Left ventricle myocardium superior (tissue), 1 donor: ENCODE results near the gene CCRL2. TPM values are rescaled to one million over a fixed set of nuclear protein-coding genes. Genes with fewer than 3 reads are reported as not detected.
"Not testable (repeated sequence)": the region's sequence is repeated elsewhere in the genome, so short reads cannot be mapped to it uniquely, and the experiment has no call there.

Experiments used
- ATAC-seq: fragments of 200-7000 bp; cut with Tn5 transposase; one replicate; pipeline ENCODE4 v1.9.1; 2020; ENCODE audit warnings: mild to moderate bottlenecking, moderate library complexity
- DNase-seq: peaks from one replicate; pipeline ENCODE4 v3.0.0-alpha.2; 2020
- intact Hi-C: fragments of 100-400 bp; cut with micrococcal nuclease; formaldehyde crosslinking; loops from one replicate; pipeline ENCODE4 v1.11.0; 2022
- total RNA-seq: library from RNA; stranded (reverse); fragmentation: NEBNext Ultra II Directional; extraction: Animal tissue kit (Norgen Biotek cat#: 25700); gene quantifications from one replicate; pipeline ENCODE4 v1.2.1, GENCODE V29; 2021
- donor health status: DM: no; HTN: yes; CAD: no; lungs with severe emphysema.

Gene CCRL2
- total RNA-seq, 1 donor from 2014 or later = 1.4 TPM

DNA sequence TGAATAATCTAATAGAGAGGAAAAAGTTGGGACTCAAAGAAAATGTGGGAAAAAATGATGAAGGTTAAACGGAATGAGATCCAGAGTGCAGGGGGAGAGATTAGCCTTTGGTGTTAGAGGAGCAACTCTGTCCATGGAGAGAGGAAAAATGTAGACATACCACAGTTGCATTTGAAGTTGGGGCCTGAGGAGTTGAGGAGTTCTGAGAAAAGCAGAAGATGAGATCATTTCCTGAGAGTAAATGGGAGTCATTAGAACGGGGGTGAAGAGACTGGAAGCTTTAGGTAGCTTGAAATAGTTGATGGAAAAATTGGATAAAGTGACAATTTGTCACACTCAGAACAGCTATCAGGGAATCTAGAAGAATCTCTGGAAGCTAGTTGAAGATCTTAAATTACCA lies 7.5 kb upstream of the CCRL2 start:
- intact Hi-C loops = no loop called here
- DNase-seq = no peak
- ATAC-seq = no peak

DNA sequence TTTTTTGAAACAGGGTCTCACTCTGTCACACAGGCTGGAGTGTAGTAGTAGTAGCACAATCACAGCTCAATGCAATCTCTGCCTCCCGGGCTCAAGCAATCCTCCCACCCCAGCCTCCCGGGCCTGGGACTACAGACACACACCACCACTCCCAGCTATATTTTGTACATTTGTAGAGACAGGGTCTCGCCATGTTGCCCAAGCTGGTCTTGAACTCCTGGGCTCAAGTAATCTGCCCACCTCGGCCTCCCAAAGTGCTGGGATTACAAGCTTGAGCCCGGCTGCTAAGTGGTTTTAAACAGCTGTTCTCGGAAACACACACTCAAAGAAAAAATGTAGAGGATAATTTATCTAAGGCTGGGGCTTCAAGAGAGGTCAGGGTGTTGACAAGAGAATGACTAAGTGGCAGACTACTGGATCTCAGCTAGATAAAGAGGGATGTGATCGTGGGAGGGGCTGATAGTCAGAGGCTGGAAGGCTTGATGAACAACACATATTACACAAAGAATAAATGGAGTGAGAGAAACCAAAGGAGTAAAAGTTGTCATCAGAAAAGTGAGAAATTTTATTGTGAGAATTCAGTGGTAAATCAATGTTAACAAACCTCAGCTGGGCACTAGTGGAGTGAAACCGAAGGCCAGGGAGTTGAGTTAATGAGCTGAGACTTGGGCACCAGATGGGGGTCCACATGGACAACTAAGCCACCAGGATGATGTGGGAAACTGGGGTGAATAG lies 6.9 kb upstream of the CCRL2 start:
- intact Hi-C loops = no loop called here
- no peak for DNase-seq
- ATAC-seq = peak; percentile 51

DNA sequence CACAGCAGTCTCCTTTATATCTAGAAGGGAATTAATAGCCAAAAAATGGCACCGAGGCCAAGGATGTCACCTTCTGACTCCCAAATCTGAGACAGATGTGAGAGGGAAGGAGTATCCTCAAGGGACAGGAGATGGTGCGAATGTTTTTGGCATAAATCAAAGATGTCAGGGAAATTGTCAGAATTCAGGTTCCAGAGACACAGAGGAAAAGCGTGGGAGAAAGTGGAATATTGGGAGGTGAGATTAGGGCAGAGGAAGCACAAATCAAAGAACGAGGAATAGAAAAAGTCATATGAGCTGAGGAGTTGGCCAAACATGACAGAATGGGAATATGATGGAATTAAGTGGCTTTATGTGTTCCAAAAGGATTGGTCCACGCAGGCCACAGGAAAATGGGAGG lies 6.2 kb upstream of the CCRL2 start:
- no peak for DNase-seq
- intact Hi-C loops = no loop called here
- no peak for ATAC-seq

DNA sequence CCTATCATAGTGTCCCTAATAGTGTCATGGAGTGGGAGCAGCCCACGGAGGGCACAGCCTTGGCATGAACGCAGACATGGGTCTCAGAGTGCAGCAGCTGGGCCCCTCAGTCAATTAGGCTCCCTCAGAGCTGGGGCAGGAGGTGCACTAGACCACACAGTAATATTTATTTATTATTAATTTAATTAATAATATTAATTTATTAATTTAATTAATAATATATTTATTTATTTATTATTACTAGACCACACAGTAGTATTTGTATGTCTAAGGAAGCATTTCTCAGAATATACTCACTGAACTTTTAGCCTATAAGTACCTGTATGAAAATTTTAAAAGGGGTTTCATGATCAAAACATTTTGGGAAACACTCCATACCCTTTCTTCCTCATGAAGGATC lies 5.5 kb upstream of the CCRL2 start:
- ATAC-seq = no peak
- no peak for DNase-seq
- intact Hi-C loops = no loop called here

DNA sequence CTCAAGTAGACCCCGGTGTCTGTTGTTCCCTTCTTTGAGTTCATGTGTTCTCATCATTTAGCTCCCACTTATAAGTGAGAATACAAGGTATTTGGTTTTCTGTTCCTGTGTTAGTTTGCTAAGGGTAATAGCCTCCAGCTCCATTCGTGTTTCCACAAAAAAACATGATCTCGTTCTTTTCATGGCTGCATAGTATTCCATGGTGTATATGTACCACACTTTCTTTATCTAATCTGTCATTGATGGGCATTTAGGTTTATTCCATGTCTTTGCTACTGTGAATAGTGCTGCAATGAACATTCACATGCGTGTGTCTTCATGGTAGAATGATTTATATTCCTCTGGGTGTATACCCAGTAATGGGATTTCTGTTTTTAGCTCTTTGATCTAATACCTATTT lies 4.2 kb upstream of the CCRL2 start:
- DNase-seq, intact Hi-C loops, ATAC-seq: not testable (repeated sequence)

DNA sequence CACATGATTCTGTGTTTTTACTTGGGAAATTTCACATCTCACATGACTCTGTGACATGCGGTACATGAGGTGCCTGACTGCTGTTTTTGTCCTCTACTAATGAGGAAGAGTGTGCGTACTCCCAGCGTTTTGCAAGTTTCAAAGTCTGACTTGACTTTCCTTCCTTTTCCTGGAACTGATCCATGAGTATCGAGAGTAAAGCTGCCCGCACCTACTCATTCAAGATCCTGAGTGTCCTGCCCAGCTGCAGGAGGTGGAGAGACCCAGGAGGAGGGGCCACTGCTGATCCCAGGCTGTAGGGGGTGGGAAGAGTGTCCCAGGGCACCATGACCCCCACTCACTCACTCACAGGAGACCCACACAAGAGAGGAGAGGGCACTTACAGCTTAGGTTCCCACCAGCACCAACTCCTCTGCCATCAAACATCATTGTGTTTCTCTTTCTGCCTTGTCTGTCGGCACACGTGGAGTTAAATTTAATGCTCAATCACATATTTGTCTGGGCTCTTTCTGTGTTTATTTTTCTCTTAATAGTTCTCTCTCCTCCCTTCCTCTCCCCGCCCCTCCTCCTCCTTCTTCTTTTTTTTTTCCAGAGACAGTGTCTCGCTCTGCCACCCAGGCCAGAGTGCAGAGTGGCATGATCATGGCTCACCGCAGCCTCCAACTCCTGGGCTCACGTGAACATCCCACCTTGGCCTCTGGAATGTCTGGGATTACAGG lies 1.6 kb upstream of the CCRL2 start:
- intact Hi-C loops = no loop called here
- no peak for DNase-seq
- ATAC-seq = peak; percentile 4

DNA sequence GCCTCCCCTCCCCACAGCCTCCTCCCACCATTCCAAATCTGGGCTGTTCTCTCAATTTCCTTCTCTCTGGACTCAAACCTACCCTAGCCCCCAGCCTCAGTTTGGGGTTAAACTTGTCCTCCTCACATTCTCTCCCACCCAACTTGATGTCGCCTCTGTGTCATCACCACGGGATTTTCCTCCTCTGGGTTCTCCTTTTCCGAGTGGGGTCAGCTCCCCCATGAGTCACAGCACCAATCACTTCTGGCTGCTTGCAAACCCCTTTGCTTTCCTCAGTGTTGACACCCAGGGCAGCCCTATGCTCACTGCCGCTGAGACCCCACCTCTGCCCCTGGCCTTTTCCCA lies 644 bp upstream of the CCRL2 start:
- intact Hi-C loops = no loop called here
- DNase-seq = no peak
- no peak for ATAC-seq

DNA sequence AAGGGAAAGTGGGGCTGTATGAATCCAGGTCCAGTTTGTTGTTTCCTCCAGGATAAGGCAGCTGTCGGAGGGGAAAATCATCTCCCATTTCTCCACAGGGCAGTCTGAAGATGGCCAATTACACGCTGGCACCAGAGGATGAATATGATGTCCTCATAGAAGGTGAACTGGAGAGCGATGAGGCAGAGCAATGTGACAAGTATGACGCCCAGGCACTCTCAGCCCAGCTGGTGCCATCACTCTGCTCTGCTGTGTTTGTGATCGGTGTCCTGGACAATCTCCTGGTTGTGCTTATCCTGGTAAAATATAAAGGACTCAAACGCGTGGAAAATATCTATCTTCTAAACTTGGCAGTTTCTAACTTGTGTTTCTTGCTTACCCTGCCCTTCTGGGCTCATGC lies 911 bp downstream of the CCRL2 start:
- intact Hi-C loops = no loop called here
- DNase-seq (no peak), ATAC-seq (peak; percentile 76)

DNA sequence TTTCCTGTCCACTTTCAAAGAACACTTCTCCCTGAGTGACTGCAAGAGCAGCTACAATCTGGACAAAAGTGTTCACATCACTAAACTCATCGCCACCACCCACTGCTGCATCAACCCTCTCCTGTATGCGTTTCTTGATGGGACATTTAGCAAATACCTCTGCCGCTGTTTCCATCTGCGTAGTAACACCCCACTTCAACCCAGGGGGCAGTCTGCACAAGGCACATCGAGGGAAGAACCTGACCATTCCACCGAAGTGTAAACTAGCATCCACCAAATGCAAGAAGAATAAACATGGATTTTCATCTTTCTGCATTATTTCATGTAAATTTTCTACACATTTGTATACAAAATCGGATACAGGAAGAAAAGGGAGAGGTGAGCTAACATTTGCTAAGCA lies 1.8 kb downstream of the CCRL2 start:
- ATAC-seq (no peak), DNase-seq (no peak)
- intact Hi-C loops = no loop called here

DNA sequence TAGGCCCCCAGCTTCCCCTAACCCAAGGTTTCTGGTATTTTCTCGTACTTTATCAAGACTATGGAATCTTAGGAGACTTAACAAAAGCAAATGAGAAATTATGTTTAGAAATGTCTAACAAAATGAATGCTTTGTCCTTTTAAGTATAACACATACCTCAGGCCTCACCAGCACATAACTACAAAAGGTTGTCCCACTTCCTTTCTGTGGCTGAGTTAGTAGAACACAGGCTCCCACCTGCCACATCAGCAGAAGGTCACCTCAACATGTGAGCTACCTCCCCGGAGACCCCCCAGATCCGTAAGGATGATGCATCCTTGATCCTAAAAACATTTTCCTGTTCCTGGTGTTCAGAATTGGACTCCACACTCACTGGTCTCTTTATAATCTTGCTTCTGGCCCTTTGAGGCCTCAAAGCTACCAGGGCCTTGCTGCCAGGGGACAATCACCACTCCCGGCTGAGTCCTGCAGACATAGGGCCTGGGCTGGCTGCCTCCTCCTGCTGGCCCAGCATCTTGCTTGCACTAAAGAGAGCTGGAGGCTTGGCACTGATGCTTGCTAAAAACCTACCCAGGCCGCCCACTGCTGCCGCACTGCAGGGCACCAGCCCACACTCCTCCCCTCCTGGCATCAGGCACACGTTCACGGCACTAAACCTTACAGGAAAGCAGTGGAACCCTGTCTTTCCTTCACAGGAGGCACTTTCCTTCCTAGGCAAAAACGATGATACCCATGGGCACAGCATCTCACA lies 2.9 kb downstream of the CCRL2 start:
- DNase-seq (peak; percentile 61), ATAC-seq (peak; percentile 35)
- intact Hi-C loops = no loop called here

DNA sequence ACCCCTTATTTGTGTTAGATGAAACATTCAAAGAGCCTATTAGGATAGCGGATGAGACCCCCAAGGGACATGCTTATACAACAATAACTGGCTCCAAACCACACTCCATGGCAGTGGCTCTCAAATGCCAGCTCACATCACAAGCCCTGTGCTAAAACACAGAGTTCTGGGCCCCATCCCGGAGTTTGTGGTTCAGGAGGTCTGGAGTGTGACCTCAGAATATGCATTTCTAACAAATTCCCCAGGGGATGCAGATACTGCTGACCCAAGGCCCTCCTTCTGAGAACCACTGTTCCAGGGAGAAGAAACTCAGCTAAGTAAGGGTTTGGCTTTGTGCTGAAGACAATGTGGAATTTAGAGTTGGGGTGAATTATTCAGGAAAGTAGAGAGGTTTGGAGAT lies 3.6 kb downstream of the CCRL2 start:
- ATAC-seq = no peak
- intact Hi-C loops = no loop called here
- no peak for DNase-seq

DNA sequence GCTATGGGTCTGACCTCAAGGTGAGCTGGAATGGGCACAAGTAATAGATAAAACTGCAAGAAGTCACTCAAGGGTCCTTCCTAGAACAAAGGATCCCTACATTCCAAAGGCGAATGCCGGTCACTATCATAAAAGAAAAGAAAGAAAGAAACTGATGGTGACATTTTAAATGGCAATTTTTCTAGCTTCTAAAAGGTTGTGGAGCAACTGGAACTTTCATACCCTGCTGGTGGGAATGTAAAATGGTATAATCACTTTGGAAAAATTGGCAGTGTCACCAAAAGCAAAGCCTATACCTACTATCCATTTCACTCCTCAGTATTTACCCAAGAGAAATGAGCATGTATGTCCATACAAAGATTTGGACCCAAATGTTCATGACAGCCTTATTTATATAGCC lies 4.2 kb downstream of the CCRL2 start:
- intact Hi-C loops = no loop called here
- no peak for ATAC-seq
- DNase-seq = no peak

DNA sequence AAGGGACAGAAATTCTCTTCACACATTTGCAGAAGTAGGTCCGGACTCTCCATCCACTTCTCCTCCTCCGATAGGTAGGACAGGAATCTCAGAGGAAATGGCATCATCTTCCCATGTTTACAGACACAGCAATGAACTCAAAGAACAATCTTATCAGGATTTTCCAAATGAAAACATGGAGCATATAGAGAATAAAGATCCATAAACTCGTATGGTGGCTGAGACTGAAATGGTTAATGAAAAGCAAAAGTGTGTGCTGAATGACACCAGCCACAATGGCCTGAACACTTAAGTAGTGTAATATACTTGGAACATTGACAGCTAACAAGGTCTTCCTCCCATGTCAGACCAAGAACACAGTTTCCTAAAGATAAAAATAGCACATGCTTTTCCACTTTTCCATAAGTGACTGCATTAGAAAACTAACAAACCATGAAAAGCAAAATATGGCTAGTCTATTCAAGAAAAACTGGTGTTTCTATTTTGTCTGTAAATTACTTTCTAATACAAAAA lies 5.8 kb downstream of the CCRL2 start:
- intact Hi-C loops = no loop called here
- no peak for DNase-seq
- ATAC-seq = peak; percentile 40

DNA sequence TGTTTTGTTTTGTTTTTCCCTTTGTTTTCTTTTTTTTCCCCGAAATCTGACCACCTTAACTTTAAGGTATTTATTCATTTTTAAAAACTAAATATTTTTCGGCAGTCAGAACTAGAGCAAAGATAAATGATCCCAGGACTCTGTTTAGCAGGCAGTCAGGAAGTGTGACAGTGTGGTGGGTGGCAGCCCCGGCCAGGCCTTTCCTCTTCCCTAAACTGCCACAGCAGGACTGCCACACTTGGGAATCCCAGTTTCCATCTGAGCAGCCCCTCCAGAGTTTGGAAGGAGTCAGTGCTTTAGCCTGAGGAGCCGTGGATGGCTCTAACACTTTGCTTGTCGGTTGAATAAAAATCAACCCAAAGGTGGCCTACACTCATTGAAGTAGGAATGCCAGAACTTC lies 6.9 kb downstream of the CCRL2 start:
- intact Hi-C loops = no loop called here
- no peak for DNase-seq
- no peak for ATAC-seq

DNA sequence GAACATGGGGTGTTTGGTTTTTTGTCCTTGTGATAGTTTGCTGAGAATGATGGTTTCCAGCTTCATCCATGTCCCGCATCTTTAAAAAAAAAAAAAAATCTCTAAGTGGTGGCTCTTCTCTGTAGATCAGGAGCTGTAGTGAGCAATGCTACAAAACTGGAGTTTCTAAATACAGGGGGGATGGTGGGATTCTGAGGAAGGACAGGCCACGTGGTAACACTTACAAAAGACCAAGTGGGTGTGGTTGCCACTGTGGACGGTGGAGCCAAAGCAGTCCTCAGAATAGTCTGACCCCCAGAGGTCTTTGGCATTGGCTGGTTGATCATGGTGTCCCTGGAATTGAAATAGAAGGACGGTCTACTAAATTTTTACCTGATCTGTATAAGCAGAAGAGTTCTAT lies 7.7 kb downstream of the CCRL2 start:
- ATAC-seq = no peak

DNA sequence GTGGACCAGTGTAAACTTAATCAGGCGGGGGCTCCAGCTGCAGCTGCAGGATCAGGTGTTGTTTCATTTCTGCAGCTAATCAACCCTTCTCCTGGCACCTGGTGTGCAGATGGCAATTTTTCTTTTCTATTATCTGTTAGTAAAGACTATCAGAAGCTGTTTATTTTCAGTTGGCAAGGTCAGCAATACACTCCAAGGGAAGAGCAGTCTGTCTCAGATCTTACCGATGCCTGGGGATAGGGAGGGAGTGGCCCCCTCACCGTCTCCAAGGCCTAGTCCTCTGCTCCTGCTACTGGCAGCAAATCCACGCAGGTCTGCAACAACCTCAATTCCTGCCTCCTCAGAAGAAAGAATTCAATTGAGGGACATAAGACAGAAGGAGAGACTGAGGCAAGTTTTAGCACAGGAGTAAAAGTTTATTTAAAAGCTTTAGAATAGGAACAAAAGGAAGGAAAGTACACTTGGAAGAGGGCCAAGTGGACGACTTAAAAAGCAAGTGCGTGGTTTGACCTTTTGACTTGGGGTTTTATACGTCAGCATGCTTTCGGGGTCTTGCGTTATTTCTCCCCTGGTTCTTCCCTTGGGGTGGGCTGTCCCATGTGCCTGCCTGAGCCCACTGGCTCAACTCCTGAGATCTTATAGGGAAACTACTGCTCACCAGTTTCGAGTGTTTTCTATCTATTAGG lies 9.2 kb downstream of the CCRL2 start:
- intact Hi-C loops = no loop called here
- ATAC-seq (no peak), DNase-seq (no peak)

More for the DNA sequence above, 7.7 kb downstream of the CCRL2 start:
- intact Hi-C loops = no loop called here
- DNase-seq = no peak

DNA sequence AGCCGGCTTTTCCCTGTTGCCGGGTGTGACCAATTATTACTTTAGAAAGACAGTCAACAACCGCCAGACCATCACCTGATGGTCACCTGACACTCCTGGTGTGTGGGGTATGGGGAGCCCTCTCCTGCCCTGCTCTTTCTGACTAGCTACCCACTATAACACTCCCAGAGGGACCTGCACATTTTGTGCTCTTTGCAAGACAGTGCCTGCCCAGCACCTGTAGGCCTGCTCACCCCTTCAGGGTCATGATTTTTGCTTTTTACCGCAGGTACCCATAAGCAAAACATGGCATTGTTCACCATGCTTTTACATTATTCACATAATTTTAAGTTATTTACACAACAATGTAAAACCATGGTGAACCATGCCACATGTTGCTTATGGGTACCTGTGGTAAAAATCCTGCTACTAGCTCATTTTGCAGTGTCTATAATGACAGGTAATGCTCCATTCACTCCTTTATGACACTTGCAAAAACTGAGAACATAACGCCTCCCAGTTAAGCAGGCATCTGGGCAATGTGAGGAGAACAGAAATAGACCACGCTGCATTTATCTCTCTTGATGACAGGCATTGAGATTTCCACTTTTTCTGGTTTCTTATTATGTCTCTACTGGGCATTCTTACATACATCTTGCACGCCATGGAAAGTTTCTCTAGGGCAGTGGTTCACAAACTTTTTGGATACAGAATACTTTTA lies 9.9 kb downstream of the CCRL2 start:
- DNase-seq (no peak), ATAC-seq (peak; percentile 74)
- intact Hi-C loops = no loop called here

DNA sequence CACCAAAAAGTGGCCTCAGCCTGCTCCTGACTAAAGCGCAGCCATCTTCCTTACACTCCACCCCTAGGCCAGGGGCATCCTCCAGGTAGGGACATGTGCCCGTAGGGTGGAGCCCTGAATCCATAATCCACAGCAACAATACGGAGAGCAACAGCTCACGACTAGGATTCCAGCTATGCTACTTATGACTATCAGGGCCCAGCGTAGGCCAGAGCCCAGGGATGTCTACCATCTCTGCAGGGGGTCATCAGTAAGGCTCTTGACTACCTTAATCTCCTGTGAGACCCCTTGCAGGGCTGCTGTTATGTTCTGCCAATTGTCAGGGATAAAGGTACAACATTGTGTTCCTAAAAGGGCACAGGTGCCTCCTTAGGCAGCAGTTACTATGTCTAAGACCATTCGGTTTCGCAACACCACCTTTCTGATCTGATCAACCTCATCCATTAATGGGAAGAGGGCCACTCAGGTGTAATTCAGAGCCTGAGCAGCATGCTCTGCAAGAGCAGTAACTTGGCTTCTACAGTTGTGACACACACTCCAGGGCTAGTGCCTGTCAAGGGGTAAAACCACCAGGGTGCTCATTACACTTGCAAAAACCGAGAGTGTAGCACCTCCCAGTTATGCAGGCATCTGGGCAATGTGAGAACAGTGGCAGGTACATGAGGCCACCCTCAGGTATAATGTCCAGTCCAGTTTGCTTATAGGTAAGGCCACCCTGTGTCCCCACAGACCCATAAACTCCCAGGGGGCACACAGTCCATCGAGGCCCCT lies 11.0 kb downstream of the CCRL2 start:
- DNase-seq = no peak
- intact Hi-C loops = no loop called here
- ATAC-seq = no peak
